HCT116 (cell line): Measurements from ENCODE around the gene COPE. TPM values are rescaled to one million over a fixed set of nuclear protein-coding genes. Genes with fewer than 3 reads are reported as not detected.

Experiments
- ATAC-seq: fragments of 200-7000 bp; cut with Tn5 transposase; 2 replicates; pipeline ENCODE4 v1.9.1; 2020; ENCODE audit warnings: mild to moderate bottlenecking, moderate library complexity
- BruUV-seq: library from RNA; stranded (reverse); fragments of 400-500 nt; replicated peaks from 2 replicates; lab custom pipeline; 2021; lab: Mats Ljungman, UMichigan
- CTCF ChIA-PET: fragments of 300-600 bp; sonication (Branson Sonifier 250); formaldehyde crosslinking; loops from one replicate; lab custom pipeline; 2021; ENCODE audit warnings: antibody characterized with exemption; lab: Charles Lee
- POLR2A ChIA-PET: fragments of 300-600, 350-600 bp; sonication (Branson Sonifier 250); formaldehyde crosslinking; loops from one replicate; lab custom pipeline; 2021; ENCODE audit warnings: antibody characterized with exemption; lab: Charles Lee
- RAD21 ChIA-PET, 2 experiments: fragments of 300-600 bp; sonication (Branson Sonifier 250); formaldehyde crosslinking; loops; one replicate each; lab custom pipeline; 2023; ENCODE audit warnings: low total read pairs in 2 of 2; ENCODE audit not compliant: uncharacterized antibody in 2 of 2, unreplicated experiment in 2 of 2, low non-redundant PET in 1 of 2; lab: Charles Lee
- DNase-seq: peaks from one replicate; pipeline ENCODE4 v3.0.0-alpha.2; 2010; ENCODE audit warnings: low read depth, low spot score
- H2AFZ ChIP-seq: fragments of 200-600 bp; shearing (Covaris generic), sonication (generic); 2 replicates; pipeline ENCODE4 v1.6.1; 2017; ENCODE audit warnings: low read depth, mixed run types, mixed read lengths, antibody characterized with exemption, low read length; ENCODE audit not compliant: poor library complexity, severe bottlenecking
- H3K27ac ChIP-seq: 2 replicates; pipeline ENCODE4 v1.5.1; 2012; ENCODE audit warnings: low read depth, low read length
- H3K27me3 ChIP-seq: fragments of 200-600 bp; sonication (generic); 2 replicates; pipeline ENCODE4 v1.6.1; 2016; ENCODE audit warnings: mixed run types, low read length, mixed read lengths; ENCODE audit not compliant: insufficient read depth
- H3K36me3 ChIP-seq, 2 experiments: fragments of 200-500 bp in 1 of 2; fragments of 200-600 bp in 1 of 2; sonication (Bioruptor generic) in 1 of 2; sonication (generic) in 1 of 2; 2 replicates each; pipeline versions ENCODE4 v1.5.1 to v1.6.1; 2014 to 2016; ENCODE audit warnings: low read length in 2 of 2, inconsistent platforms in 1 of 2, mixed read lengths in 1 of 2, mixed run types in 1 of 2; ENCODE audit not compliant: insufficient read depth in 2 of 2, control insufficient read depth in 1 of 2
- H3K4me1 ChIP-seq, 2 experiments: fragments of 200-600 bp in 1 of 2; sonication (generic) in 1 of 2; 2 replicates each; pipeline versions ENCODE4 v1.5.1 to v1.6.1; 2012 to 2017; ENCODE audit warnings: low read length in 2 of 2, inconsistent platforms in 1 of 2, mild to moderate bottlenecking in 1 of 2, mixed read lengths in 1 of 2, mixed run types in 1 of 2, moderate library complexity in 1 of 2; ENCODE audit not compliant: insufficient read depth in 2 of 2, control insufficient read depth in 1 of 2
- H3K4me2 ChIP-seq: fragments of 200-600 bp; sonication (generic); 2 replicates; pipeline ENCODE4 v1.6.1; 2017; ENCODE audit warnings: mixed run types, low read length, mixed read lengths
- H3K4me3 ChIP-seq, 2 experiments: fragments of 200-600 bp in 1 of 2; sonication (generic) in 1 of 2; replicated peaks in 1 of 2; 2 replicates each; pipeline ENCODE4 v1.5.1; 2011 to 2016; ENCODE audit warnings: low read length in 2 of 2, control low read depth in 1 of 2, low read depth in 1 of 2, mild to moderate bottlenecking in 1 of 2, mixed read lengths in 1 of 2, mixed run types in 1 of 2
- H3K79me2 ChIP-seq: fragments of 200-600 bp; sonication (generic); 2 replicates; pipeline ENCODE4 v1.6.1; 2017; ENCODE audit warnings: mild to moderate bottlenecking, mixed run types, low read length, moderate library complexity, mixed read lengths; ENCODE audit not compliant: insufficient read depth
- H3K9ac ChIP-seq: fragments of 200-600 bp; sonication (generic); 2 replicates; pipeline ENCODE4 v1.6.1; 2016; ENCODE audit warnings: low read length, mixed read lengths
- H3K9me2 ChIP-seq: fragments of 200-600 bp; sonication (generic), shearing (Covaris generic); 2 replicates; pipeline ENCODE4 v1.6.1; 2017; ENCODE audit warnings: mixed run types, mild to moderate bottlenecking, moderate library complexity; ENCODE audit not compliant: insufficient read depth
- H3K9me3 ChIP-seq, 2 experiments: fragments of 200-500 bp in 1 of 2; fragments of 200-600 bp in 1 of 2; sonication (Bioruptor generic) in 1 of 2; sonication (generic) in 1 of 2; 2 replicates each; pipeline ENCODE4 v1.6.1; 2014 to 2017; ENCODE audit warnings: low read length in 2 of 2, mixed read lengths in 2 of 2, inconsistent platforms in 1 of 2, low read depth in 1 of 2, mild to moderate bottlenecking in 1 of 2, mixed run types in 1 of 2, moderate library complexity in 1 of 2; ENCODE audit not compliant: control insufficient read depth in 1 of 2, insufficient read depth in 1 of 2
- H4K20me1 ChIP-seq: fragments of 200-600 bp; sonication (generic), shearing (Covaris generic); 2 replicates; pipeline ENCODE4 v1.6.1; 2017; ENCODE audit warnings: mixed run types, mild to moderate bottlenecking, moderate library complexity; ENCODE audit not compliant: insufficient read depth
- CEBPB ChIP-seq: IDR thresholded peaks from 2 replicates; pipeline ENCODE4 v1.6.1; 2012; ENCODE audit warnings: low read depth
- EGR1 ChIP-seq: IDR thresholded peaks from 2 replicates; pipeline ENCODE4 v1.6.1; 2012; ENCODE audit warnings: low read depth
- EZH2 ChIP-seq: fragments of 200-600 bp; sonication (generic); IDR thresholded peaks from 2 replicates; pipeline ENCODE4 v1.6.1; 2017; ENCODE audit warnings: antibody characterized with exemption, mixed run types
- EZH2phosphoT487 ChIP-seq: fragments of 200-600 bp; IDR thresholded peaks from 2 replicates; pipeline ENCODE4 v1.6.1; 2018; ENCODE audit warnings: antibody characterized with exemption, borderline replicate concordance
- FOSL1 ChIP-seq: IDR thresholded peaks from 2 replicates; pipeline ENCODE4 v1.6.1; 2012; ENCODE audit warnings: low read depth
- POLR2A ChIP-seq: IDR thresholded peaks from 2 replicates; pipeline ENCODE4 v1.7.0; 2011; ENCODE audit warnings: borderline replicate concordance; ENCODE audit not compliant: insufficient read depth, insufficient read length; ENCODE audit errors: extremely low read depth
- POLR2AphosphoS5 ChIP-seq: IDR thresholded peaks from 2 replicates; pipeline ENCODE4 v1.6.1; 2011; ENCODE audit warnings: mild to moderate bottlenecking, low read depth, low read length, moderate library complexity
- RAD21 ChIP-seq: IDR thresholded peaks from 2 replicates; pipeline ENCODE4 v1.6.1; 2012; ENCODE audit warnings: low read depth, mild to moderate bottlenecking
- SIN3A ChIP-seq: IDR thresholded peaks from 2 replicates; pipeline ENCODE4 v1.6.1; 2012; ENCODE audit warnings: low read depth
- SP1 ChIP-seq: IDR thresholded peaks from 2 replicates; pipeline ENCODE4 v1.6.1; 2012; ENCODE audit warnings: low read depth
- SRF ChIP-seq: IDR thresholded peaks from 2 replicates; pipeline ENCODE4 v1.6.1; 2012; ENCODE audit warnings: low read depth
- TCF7L2 ChIP-seq: IDR thresholded peaks from 2 replicates; pipeline ENCODE4 v1.7.0; 2011; ENCODE audit warnings: borderline replicate concordance, inconsistent platforms; ENCODE audit not compliant: insufficient read depth, insufficient read length; ENCODE audit errors: extremely low read depth
- YY1 ChIP-seq: IDR thresholded peaks from 2 replicates; pipeline ENCODE4 v1.6.1; 2011; ENCODE audit warnings: low read length, low read depth, moderate library complexity, mild to moderate bottlenecking; ENCODE audit not compliant: insufficient replicate concordance; ENCODE audit errors: extremely low read depth
- ZNF274 ChIP-seq: fragments of 200-500 bp; sonication (Bioruptor generic); IDR thresholded peaks from 2 replicates; pipeline ENCODE4 v1.6.1; 2014; ENCODE audit warnings: mild to moderate bottlenecking, low read depth, low read length, inconsistent platforms
- intact Hi-C: fragments of 100-400 bp; cut with micrococcal nuclease; formaldehyde crosslinking; loops from 2 replicates; pipeline ENCODE4 v1.10.0; 2022
- total RNA-seq: library from RNA; stranded (reverse); gene quantifications from one replicate; pipeline ENCODE4 v1.2.1, GENCODE V29; 2021; ENCODE audit not compliant: unreplicated experiment
- TF ChIP-seq, protein P1 (sequence below): IDR thresholded peaks from 2 replicates; pipeline ENCODE4 v1.6.1; 2012
- TF ChIP-seq, protein P2 (sequence below): IDR thresholded peaks from 2 replicates; pipeline ENCODE4 v1.6.1; 2012
- TF ChIP-seq, protein P3 (sequence below): IDR thresholded peaks from 2 replicates; pipeline ENCODE4 v1.6.1; 2012; ENCODE audit warnings: low read depth

COPE gene
- total RNA-seq, 1 experiment from 2014 or later = 263 TPM

DNA sequence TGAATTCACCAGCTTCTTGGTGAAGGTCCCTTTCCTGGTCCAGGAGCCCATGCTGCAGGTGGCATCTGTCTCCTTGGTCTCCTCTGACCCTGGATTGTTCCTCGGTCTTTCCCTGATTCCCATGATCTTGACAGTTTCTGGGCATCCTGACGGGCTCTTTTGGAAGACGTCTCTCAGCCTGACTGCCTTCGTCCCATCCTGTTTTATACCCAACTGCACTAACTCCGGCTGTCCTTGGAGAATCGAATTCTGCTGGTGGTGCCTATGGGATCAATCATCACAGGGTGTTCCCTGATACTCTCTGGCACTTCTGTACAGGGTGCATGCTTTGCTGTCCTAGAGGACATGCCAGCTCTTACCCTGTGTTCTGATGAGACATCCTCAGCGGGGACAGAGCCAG lies 42.3 kb downstream of the COPE start:
- Histone ChIP-seq H3K4me2 (no peak overlapping the region), H3K9me2 (no peaks in the 10 kb centered on the region), H4K20me1 (no peaks in the 10 kb centered on the region), H3K27me3 (no peaks in the 10 kb centered on the region), H3K79me2 (no peaks in the 10 kb centered on the region), H3K9me3 (peaks cover 0 to 9% of the 10 kb centered on the region in 2 experiments; a peak in 1 of 4 replicates), H3K4me1 (peaks cover 5 to 9% of the 10 kb centered on the region in 2 experiments; a peak in 2 of 4 replicates), H3K36me3 (no peaks in the 10 kb centered on the region), H3K9ac (no peak overlapping the region), H3K4me3 (no peak overlapping the region), H2AFZ (no peak overlapping the region), H3K27ac (no peak overlapping the region)
- ATAC-seq (no peak), DNase-seq (no peak)
- intact Hi-C loops = no loop called here
- ChIA-PET RAD21 (no interaction called here), POLR2A (no interaction called here), CTCF (no interaction called here)
- BruUV-seq = no TSS peak
- no peak for TF ChIP-seq SIN3A
- TF ChIP-seq, protein P1, sequence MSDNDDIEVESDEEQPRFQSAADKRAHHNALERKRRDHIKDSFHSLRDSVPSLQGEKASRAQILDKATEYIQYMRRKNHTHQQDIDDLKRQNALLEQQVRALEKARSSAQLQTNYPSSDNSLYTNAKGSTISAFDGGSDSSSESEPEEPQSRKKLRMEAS = no peak

DNA sequence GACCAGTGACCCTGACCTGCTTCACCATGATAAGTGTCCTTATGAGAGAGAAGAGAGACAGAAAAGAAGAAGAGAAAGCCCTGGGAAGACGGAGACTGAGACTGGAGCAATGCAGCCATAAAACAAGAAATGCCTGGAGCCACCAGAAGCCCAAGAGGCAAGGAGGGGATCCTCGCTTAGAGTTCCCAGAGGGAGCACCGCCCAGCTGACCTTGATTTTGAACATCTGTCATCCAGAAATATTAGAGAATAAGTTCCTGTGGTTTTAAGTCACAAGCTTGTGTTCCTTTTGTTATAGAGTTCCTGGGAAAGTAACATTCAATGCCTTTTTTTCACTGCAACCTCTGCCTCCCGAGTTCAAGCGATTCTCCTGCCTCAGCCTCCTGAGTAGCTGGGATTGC lies 43.5 kb downstream of the COPE start:
- no peaks in the 10 kb centered on the region for H3K79me2 ChIP-seq
- H3K9ac ChIP-seq = no peak overlapping the region
- H2AFZ ChIP-seq = no peak overlapping the region
- H3K27ac ChIP-seq = no peak overlapping the region
- no peaks in the 10 kb centered on the region for H4K20me1 ChIP-seq
- no peak overlapping the region for H3K4me3 ChIP-seq
- H3K9me2 ChIP-seq = no peaks in the 10 kb centered on the region
- peaks cover 5 to 9% of the 10 kb centered on the region in 2 experiments; a peak in 2 of 4 replicates for H3K4me1 ChIP-seq
- DNase-seq (no peak), ATAC-seq (no peak)
- no TSS peak for BruUV-seq
- no peak overlapping the region for H3K4me2 ChIP-seq
- RAD21 ChIA-PET = interaction anchor here in 1 of 2 experiments (0.6 kb wide), 1 partner anchor 108 kb away, joined by 3 read pairs; no protein-coding TSS in a partner anchor
- no peaks in the 10 kb centered on the region for H3K36me3 ChIP-seq
- no peaks in the 10 kb centered on the region for H3K27me3 ChIP-seq
- intact Hi-C loops = no loop called here
- POLR2A ChIA-PET = no interaction called here
- H3K9me3 ChIP-seq = peaks cover 0 to 9% of the 10 kb centered on the region in 2 experiments; a peak in 1 of 4 replicates
- CTCF ChIA-PET = no interaction called here
- TF ChIP-seq POLR2AphosphoS5 (no peak), SP1 (no peak), ZNF274 (no peak), EGR1 (no peak), TCF7L2 (no peak), FOSL1 (no peak), CEBPB (no peak), POLR2A (no peak), SRF (no peak), EZH2 (no peak), RAD21 (no peak), EZH2phosphoT487 (no peak), YY1 (no peak)
- TF ChIP-seq, protein P2, sequence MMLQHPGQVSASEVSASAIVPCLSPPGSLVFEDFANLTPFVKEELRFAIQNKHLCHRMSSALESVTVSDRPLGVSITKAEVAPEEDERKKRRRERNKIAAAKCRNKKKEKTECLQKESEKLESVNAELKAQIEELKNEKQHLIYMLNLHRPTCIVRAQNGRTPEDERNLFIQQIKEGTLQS = no peak
- TF ChIP-seq, protein P1 = no peak
- TF ChIP-seq, protein P3, sequence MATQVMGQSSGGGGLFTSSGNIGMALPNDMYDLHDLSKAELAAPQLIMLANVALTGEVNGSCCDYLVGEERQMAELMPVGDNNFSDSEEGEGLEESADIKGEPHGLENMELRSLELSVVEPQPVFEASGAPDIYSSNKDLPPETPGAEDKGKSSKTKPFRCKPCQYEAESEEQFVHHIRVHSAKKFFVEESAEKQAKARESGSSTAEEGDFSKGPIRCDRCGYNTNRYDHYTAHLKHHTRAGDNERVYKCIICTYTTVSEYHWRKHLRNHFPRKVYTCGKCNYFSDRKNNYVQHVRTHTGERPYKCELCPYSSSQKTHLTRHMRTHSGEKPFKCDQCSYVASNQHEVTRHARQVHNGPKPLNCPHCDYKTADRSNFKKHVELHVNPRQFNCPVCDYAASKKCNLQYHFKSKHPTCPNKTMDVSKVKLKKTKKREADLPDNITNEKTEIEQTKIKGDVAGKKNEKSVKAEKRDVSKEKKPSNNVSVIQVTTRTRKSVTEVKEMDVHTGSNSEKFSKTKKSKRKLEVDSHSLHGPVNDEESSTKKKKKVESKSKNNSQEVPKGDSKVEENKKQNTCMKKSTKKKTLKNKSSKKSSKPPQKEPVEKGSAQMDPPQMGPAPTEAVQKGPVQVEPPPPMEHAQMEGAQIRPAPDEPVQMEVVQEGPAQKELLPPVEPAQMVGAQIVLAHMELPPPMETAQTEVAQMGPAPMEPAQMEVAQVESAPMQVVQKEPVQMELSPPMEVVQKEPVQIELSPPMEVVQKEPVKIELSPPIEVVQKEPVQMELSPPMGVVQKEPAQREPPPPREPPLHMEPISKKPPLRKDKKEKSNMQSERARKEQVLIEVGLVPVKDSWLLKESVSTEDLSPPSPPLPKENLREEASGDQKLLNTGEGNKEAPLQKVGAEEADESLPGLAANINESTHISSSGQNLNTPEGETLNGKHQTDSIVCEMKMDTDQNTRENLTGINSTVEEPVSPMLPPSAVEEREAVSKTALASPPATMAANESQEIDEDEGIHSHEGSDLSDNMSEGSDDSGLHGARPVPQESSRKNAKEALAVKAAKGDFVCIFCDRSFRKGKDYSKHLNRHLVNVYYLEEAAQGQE = no peak
